Stimulated activated CD8-positive, alpha-beta memory T cell treated with anti-CD3 and anti-CD28 coated beads, Interleukin-2, amount 100 ng/mL, for 48 hours (primary cell): Measurements from ENCODE around the gene PTGER1.
A peak's percentile ranks its signal among the peaks of the same experiment; 100 is the strongest.
"Not testable (repeated sequence)": the region's sequence is repeated elsewhere in the genome, so short reads cannot be mapped to it uniquely, and the experiment has no call there.

ENCODE experiments used
- DNase-seq, 2 donors: peaks; one replicate each; pipeline ENCODE4 v3.0.0-alpha.2; 2020; ENCODE audit warnings: low read depth in 2 of 2

The PTGER1 gene, protein sequence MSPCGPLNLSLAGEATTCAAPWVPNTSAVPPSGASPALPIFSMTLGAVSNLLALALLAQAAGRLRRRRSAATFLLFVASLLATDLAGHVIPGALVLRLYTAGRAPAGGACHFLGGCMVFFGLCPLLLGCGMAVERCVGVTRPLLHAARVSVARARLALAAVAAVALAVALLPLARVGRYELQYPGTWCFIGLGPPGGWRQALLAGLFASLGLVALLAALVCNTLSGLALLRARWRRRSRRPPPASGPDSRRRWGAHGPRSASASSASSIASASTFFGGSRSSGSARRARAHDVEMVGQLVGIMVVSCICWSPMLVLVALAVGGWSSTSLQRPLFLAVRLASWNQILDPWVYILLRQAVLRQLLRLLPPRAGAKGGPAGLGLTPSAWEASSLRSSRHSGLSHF

DNA sequence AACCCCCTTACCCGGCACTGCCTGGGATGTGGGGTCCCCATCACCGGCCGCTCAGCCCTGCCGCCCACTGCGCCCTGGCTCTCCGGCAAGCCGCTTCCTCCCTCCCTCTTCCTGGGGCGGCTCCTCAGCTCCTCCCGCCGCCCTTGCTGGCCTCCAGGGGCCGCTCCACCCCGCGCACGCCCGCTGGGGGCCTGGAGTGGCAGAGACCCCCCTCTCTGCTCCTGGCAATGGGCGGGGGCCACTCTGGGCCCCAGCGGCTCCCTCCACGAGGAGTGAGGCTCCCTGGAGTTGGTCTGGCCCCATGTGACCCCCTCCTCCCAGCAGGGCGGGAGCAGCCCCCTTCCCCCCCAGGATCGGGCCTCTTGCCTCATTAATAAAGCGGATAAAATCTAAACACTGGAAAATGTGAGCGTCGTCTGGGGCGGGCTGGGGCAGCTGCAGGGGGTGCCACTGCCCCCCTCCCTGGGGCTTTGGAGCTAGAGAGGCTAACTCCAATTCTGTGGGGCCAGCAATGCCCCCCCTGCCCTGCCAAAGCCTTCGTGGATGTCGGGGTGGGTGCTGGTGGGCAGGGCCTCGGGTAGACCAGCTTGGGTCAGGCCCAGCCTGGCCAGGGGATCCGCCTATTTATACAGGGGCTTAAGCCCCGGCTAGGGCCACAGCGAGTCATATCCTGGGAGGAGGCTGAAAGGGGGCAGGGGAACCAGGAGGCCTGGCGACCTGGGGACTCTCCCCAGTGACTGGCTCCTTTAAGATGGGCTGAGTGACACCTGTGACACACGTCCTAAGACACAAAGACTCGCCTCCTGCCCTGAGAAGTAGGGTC lies at the start of gene PTGER1:
Gene PTGER1, minus strand, starts transcription at position 104 of the 823 bp plus-strand sequence. CDS start 1,034 bp downstream, outside the sequence.
- DNase-seq = no peak

DNA sequence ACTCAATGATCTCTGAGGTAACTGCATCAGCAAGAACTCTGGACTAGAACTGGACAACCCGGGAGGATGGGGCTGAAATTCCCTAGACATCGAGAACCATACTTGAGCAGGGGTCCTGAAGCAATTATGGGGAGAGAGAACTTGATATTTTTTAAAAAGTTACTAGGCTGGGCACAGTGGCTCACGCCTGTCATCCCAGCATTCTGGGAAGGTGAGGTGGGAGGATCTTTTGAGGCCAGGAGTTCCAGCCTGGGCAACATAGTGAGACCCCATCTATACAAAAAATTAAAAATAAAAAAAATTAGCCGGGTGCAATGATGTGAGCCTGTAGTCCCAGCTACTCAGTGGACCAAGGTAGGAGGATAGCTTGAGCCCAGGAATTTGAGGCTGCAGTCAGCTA lies 45.4 kb upstream of the PTGER1 start:
- no peak for DNase-seq

DNA sequence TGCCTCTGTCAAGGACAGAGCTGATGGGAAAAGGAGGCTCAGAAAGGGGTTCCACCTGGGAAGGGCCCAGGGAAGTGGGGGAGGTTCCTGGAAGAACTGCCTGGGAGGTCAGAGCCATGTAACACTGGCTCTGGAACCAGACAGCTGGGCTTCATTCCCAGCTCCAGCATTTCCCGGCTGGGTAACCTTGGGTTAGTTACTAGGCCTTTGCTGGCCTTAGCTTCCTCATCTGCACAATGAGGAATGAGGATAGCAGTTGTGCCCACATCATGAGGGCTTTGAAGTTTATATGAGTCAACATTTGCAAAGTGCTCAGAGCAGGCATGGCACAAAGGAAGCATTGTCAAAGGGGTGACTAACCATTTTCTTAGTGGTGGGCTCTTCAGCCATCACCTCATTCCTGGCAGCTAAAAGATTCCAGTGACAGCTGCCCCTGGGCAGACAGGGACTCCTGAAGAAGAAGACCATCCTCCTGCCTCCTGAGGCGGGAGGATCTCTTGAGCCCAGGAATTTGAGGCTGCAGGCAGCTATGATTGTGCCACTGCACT lies 44.8 kb upstream of the PTGER1 start:
- DNase-seq = no peak

DNA sequence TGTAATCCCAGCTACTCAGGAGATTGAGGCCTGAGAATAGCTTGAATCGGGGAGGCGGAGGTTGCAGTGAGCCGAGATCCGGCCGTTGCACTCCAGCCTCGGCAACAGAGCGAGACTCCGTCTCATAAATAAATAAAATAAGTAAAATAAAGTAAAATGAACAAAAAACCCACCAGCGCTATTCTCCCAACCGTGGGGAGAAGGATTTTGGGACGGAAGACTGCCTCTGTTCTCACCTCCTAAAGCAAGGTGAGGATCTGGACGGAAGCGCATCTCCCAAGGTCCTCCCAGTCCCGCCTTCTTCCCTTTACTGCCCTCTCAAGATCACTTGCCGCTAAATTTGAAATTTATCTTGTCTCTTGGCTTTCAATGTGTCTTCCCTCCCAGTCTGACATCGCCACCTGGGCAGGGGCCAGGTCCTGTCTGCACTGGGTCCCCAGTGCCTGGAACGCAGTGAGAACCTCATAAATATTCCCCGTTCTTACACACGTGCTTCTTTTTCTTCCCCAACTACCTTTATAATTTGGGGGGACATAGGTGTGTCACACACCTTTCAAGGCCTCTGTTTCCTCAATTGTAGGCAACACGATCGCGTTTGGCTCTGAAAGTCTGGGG lies 44.2 kb upstream of the PTGER1 start:
- DNase-seq = no peak

DNA sequence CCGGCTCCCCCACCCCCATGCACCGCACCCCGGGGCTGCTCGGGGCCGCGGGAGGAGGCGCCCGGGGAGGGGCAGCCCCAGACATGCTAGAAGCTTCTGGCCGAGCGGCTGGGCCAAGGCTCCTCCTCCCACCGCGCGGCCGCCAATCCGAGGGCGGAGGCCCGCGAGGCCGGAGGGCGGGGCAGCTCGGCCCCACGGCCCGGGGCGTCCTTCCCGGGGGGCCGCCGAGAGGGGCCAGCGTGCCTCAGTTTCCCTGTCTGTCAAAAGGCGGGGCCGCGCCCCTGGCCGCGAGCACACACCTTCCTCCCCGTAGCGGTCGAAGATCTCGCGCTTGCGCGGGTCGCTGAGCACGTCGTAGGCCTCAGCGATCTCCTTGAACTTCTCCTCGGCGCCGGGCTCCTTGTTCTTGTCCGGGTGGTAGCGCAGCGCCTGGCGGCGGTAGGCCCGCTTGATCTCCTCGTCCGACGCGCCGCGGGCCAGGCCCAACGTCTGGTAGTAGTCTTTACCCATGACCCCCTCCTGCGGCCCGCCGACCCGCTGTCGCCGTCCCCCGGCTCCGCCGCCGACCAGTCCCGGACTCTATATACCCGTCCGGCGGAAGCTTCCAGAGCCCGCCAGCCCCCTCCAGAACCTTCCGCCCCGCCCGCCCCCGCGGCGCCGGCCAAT lies 42.8 kb upstream of the PTGER1 start, which contains the start of gene DNAJB1:
Gene DNAJB1, minus strand, starts transcription at position 558 of the 666 bp plus-strand sequence. Its CDS starts 48 bp downstream, at position 510.
- DNase-seq = peak; percentile 46 to 64

DNA sequence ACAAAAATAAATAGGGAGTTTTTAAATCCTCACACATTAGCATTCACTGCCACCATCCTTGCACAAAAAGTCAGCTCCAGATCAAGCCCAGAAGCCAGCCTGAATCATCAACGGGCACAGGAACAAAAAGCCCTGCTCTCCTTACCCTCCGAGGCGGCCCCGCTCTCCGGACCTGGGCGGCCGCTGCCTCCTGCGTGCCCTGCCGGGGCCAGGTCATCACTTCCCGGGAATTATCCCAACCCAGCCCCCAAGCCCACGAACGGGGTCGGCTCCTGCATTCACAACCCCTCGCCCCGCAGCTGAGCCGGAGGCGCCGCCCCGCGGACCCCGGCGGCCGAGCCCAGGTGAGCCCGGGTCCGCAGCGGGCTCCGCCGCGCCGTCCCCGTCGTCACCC lies 42.3 kb upstream of the PTGER1 start:
- no peak for DNase-seq

DNA sequence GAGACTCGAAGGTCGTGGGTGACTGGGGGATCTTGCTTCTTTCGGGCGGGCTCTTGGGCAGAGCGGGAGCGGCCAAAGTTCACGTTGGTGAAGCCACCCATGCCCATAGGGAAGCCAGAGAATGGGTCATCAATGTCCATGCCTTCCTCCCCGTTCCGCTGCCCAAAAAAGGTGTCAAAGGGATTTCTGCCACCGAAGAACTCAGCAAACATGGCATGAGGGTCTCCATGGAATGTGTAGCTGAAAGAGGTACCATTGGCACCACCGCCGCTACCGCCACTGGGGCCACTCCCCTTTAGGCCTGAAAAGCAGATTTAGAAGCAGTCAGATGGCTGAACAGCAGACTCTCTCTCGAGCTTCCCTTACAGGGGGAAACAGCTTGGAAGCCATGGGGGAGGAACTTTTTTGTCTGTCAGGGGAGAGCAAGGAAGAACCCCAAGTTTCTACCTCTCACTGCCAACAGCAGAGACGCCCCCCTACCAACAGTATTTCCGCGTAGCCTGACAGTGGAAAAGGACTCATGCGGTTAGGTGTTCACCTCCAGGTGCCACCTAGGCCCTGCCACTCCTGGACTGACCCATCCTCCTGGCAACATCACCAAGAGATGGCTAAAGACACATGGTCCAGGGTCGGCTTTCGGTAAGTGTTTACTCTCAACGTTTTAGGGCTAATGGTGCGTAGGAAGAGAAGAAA lies 41.7 kb upstream of the PTGER1 start:
- no peak for DNase-seq

DNA sequence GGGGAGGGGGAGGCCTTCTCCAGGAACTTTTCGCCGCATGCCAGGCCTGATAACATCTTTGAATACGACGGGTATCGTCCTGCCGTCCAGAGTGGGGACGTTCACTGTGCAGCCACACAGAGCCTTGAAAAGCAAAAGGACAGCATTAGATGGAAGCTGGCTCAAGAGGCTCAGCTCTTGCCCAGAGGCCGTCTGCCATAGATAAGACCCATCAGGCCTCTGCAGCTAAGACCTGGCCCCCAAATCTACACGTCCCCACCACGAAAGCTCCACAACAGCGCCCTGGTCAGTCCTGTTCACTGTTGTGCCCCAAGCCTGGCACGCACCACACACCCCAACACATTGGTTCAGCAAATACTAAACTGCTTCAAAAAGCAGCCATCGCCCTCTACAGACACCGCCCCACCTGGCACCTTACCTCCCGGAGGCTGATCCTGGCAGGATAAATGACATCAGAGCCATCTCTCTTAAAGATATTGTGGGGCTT lies 40.9 kb upstream of the PTGER1 start:
- DNase-seq = no peak

DNA sequence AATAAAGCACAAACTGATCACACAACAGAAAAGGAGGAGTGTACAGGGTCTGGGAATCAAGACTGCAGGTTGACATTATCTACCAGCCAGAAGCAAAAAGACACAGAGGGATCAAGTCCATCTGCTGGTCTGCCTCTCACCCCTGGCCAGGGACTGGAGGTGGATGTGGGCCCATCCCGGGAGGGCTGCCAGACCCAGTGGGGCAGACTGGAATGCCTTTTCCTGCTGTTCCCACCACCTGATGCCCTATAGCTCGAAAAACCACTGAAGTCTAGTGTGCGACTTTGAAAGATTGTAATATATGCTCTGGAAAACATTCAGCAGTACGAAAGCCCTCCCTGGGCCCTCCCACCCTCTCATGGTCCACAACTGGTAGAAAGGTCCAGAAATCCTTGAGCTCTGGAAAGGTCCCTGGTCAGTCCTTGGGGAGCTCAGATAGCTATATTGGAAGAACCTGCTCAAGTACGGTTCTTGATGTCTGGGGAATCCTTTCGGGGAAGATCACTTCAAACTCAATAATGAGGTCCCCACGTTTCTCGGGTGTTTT lies 40.4 kb upstream of the PTGER1 start:
- no peak for DNase-seq

DNA sequence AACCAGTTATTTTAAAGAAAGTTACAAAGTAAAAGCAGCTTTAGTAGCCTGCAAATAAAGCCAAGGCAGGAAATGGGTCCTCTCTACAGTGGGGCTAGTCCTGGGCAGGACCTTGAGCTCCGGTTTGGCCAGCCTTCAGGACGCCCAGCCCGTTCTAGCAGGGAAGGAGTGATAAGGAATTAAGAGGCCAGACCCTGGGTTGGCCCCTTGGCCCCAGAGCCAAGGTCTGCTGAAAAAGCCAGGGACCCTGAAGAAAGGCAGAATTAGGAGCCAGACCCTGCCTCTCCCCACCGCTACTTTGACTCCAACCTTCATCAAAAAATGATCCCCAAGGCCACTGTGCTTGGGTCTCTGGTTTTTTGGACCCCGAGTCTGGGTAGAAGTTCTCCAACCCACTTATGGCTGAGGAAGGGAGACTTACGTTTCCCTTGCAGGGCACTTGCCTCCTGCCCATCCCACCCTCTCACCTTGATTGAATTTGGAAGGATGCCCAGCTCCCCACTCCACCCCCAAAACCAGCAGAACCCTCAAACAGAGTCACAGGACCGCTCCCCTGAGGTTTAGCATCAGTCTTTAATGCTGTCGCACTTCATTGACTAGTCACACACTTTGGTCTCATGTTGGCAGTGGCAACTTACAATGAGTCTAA lies 39.2 kb upstream of the PTGER1 start:
- no peak for DNase-seq

DNA sequence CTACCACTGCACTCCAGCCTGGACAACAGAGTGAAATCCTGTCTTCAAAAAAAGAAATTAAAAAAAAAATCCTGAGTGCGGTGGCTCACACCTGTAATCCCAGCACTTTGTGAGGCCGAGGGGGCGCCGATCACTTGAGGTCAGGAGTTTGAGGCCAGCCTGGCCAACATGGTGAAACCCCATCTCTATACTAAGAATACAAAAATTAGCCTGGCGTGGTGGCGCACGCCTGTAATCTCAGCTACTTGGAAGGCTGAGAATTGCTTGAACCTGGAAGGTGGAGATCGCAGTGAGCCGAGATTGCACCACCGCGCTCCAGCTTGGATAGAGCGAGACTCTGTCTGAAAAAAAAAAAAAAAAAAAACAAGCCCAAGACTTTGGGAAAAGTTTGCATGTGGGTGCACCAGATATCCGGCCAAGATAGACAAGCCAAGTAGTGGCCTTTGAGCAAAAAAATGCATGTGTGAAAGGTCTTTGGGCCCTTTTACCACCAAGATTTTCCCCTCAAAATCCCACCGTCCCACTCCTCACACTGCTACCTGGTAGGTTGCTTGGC lies 37.3 kb upstream of the PTGER1 start:
- no peak for DNase-seq

DNA sequence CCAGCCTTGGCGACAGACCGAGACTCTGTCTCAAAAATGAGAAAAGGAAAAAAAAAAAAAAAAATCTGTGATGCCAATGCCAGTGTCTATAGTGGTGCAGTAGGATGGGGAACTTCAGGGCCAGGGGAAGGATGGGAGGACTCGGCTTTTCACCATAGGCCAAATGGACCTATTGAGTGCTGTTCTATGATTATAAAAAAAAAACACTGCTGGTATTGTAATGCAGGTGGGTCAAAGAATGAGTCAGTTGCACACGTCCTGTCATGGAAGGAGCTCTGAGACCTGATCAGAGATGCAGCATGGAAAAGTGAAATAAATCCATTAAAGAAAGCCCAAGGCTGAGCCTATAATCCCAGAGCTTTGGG lies 36.1 kb upstream of the PTGER1 start:
- DNase-seq = no peak

DNA sequence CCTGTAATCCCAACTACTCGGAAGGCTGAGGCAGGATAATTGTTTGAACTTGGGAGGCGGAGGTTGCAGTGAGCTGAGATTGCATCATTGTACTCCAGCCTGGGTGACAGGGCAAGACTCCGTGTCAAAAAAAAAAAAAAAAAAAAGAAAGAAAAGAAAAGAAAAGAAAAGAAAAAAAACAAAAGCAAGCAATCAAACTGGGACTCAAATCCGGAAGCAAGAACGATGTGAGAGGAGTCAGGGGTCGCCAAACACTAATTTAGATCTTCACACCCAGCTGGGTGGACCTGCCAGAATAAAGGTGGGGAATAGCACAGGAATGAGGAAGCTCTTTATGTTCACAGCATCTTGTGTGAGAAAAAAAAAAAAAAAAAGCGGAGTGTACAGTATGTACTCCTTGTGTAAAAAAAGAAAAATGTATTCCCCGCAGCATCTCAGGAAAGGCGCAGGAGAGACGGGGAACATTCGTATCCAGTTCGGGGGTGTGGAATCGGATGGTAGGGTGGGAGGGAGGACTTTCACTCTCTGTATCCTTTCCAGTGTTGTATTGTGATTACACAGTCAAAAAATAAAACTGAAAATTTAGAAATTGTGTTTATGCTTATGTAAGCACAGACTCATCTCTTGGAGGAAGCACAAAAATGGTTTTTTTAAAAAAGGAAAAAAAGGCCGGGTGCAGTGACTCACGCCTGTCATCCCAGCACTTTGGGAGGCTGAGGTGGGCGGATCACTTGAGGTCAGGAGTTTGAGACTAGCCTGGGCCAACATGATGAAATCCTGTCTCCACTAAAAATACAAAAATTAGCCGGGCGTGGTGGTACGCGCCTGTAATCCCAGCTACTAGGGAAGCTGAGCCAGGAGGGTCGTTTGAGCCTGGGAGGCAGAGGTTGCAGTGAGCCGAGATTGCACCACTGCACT lies 35.4 kb upstream of the PTGER1 start:
- no peak for DNase-seq

DNA sequence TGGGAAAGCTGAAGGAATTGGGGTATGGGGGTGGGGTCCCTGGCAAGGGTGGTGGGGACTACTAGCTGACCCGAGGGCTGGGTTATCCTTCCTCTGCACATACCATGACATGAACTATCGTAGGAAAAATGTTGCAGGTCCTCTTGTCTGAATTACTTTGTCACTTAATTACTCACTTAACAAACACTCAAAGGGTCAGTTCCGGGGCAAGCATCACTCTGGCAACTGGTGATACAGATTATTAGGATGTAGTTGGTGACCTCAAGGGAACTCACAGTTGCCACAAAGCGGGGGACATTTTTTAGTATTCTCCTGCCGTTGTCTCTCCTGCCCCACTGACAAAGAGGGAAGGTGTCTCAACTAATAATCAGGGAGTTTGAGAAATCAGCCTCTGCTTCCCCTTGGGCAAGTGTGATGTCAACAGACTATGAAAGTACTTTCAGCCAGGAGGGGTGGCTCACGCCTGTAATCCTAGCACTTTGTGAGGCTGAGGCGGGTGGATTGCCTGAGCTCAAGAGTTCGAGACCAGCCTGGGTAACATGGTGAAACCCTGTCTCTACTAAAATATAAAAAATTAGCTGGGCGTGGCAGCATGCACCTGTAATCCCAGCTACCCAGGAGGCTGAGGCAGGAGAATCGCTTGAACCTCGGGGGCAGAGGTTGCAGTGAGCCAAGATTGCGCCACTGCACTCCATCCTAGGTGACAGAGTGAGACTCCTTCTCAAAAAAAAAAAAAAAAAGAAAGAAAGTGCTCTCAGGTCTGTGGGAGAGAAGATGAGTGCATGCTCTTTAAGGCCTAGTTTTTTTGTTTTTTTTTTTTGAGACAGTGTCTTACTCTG lies 32.8 kb upstream of the PTGER1 start:
- no peak for DNase-seq

DNA sequence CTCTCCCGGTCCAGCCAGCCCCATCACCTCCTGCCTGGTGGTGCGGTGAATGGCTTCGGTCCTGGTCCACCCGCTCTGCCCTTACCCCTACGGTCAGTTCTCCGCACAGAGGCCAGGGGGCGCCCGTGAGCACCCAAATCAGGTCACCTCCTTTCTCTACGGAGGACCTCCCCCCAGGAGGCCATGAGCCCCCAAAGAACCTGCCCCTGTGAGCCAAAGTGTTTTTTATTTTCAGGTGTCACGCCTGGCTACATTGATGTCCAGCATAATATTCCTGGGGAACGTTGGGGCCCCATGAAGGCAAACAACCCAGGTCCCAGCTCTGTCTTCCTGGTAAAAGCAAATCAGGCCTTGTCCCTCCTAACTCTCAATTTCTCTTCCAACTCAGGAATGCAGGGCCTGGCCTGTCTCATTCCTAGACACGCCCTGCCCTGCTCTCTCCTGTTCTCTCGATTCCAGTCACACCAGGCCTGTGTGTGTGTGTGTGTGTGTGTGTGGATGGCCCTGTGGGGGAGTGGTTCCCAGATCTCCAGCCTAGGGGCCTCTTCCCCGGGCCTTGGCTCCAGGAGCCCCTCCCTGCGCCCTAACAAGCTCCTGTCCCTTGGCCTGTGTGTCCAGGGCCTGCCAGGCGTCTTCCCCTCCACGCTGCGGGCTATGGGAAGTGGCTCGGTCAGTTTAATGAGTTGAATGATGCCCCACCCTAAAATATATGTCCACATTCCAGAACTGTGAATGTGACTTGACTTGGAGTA lies 30.5 kb upstream of the PTGER1 start:
- DNase-seq = peak; percentile 58 to 75

DNA sequence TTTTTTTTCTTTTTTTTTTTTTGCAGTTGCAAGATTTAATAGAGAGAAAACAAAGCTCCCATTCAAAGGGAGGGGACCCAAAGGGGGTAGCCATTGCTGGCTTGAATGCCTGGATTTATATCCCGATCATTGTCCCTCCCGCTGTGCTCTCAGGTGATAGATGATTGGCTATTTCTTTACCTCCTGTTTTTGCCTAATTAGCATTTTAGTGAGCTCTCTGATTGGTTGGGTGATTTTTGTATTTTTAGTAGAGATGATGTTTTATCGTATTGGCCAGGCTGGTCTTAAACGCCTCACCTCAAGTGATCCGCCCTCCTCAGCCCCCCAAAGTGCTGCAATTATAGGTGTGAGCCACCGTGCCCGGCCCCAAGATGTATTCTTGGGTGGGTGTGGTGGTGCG lies 29.4 kb upstream of the PTGER1 start:
- not testable (repeated sequence) for DNase-seq

DNA sequence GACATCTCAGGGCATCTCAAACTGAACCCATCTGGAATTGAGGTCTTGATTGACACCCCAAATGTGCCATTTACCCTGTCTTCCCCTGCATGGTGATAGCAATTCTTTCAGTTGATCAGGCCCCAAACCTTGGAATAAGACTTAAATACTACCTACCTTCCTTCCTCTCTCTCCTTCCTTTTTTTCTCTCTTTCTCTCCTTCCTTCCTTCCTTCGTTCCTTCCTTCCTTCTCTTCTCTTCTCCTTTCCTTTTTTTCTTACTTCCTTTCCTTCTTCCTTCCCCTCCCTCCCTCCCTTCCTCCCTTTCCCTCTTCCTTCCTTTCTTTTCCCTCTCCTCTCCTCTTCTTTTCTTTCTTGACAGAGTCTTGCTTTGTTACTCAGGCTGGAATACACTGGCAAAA lies 28.1 kb upstream of the PTGER1 start:
- DNase-seq = no peak
